SK-N-SH (cell line): Measurements from ENCODE around the gene KCNIP4. TPM values are rescaled to one million over a fixed set of nuclear protein-coding genes. Genes with fewer than 3 reads are reported as not detected.

ENCODE experiments used
- CTCF ChIA-PET: fragments of 300-600, 350-600 bp; formaldehyde crosslinking; extraction: SDS; loops from one replicate; lab custom pipeline; 2021; lab: Yijun Ruan, JAX
- POLR2A ChIA-PET: fragments of 350-600 bp; sonication (Branson Sonifier 250); formaldehyde crosslinking; extraction: SDS; loops from one replicate; lab custom pipeline; 2020; ENCODE audit warnings: antibody characterized with exemption, inconsistent platforms; lab: Yijun Ruan, JAX
- DNase-seq: peaks from one replicate; pipeline ENCODE4 v3.0.0; 2012
- H2AFZ ChIP-seq: fragments of 200-600 bp; sonication (generic); 2 replicates; pipeline ENCODE4 v1.8.1; 2016; ENCODE audit warnings: antibody characterized with exemption, mild to moderate bottlenecking, low read depth
- H3F3A ChIP-seq: fragments of 200-600 bp; sonication (generic); replicated peaks from 2 replicates; pipeline ENCODE3; 2016; ENCODE audit warnings: antibody characterized with exemption, mild to moderate bottlenecking; ENCODE audit not compliant: insufficient read depth
- H3K27ac ChIP-seq, 2 experiments: fragments of 200-500 bp in 1 of 2; fragments of 200-600 bp in 1 of 2; sonication (Bioruptor generic) in 1 of 2; sonication (generic), shearing (Covaris generic) in 1 of 2; 2 replicates each; pipeline versions ENCODE4 v1.5.1 to v1.6.1; 2014 to 2016; ENCODE audit warnings: low read depth in 2 of 2, inconsistent platforms in 1 of 2, low read length in 1 of 2, mild to moderate bottlenecking in 1 of 2, mixed read lengths in 1 of 2
- H3K27me3 ChIP-seq: fragments of 200-600 bp; sonication (generic), shearing (Covaris generic); 2 replicates; pipeline ENCODE4 v1.6.1; 2016; ENCODE audit warnings: mixed run types; ENCODE audit not compliant: insufficient read depth
- H3K36me3 ChIP-seq, 2 experiments: fragments of 200-500 bp in 1 of 2; fragments of 200-600 bp in 1 of 2; sonication (Bioruptor generic) in 1 of 2; sonication (generic) in 1 of 2; replicated peaks in 1 of 2; 2 replicates each; pipeline versions ENCODE3 to v1.5.1; 2014 to 2016; ENCODE audit warnings: low read length in 1 of 2, mild to moderate bottlenecking in 1 of 2; ENCODE audit not compliant: insufficient read depth in 2 of 2, control insufficient read depth in 1 of 2
- H3K4me1 ChIP-seq, 2 experiments: fragments of 200-500 bp in 1 of 2; fragments of 200-600 bp in 1 of 2; sonication (Bioruptor generic) in 1 of 2; sonication (generic), shearing (Covaris generic) in 1 of 2; 2 replicates each; pipeline versions ENCODE4 v1.5.1 to v1.6.1; 2014 to 2016; ENCODE audit warnings: low read depth in 1 of 2, low read length in 1 of 2, mixed run types in 1 of 2; ENCODE audit not compliant: insufficient read depth in 2 of 2, control insufficient read depth in 1 of 2
- H3K4me2 ChIP-seq: fragments of 200-600 bp; sonication (generic), shearing (Covaris generic); 2 replicates; pipeline ENCODE4 v1.6.1; 2017; ENCODE audit warnings: mixed run types
- H3K4me3 ChIP-seq, 2 experiments: fragments of 200-500 bp in 1 of 2; fragments of 200-600 bp in 1 of 2; sonication (Bioruptor generic) in 1 of 2; sonication (generic), shearing (Covaris generic) in 1 of 2; 2 replicates each; pipeline versions ENCODE4 v1.5.1 to v1.8.1; 2014 to 2016; ENCODE audit warnings: low read depth in 2 of 2, inconsistent platforms in 1 of 2, low read length in 1 of 2, mild to moderate bottlenecking in 1 of 2, mixed read lengths in 1 of 2, moderate library complexity in 1 of 2
- H3K79me2 ChIP-seq: fragments of 200-600 bp; sonication (generic); 2 replicates; pipeline ENCODE4 v1.8.1; 2017; ENCODE audit warnings: mild to moderate bottlenecking; ENCODE audit not compliant: insufficient read depth
- H3K9ac ChIP-seq: fragments of 200-600 bp; sonication (generic); 2 replicates; pipeline ENCODE4 v1.6.1; 2017; ENCODE audit warnings: mixed run types
- H3K9me2 ChIP-seq: fragments of 200-600 bp; sonication (generic); 2 replicates; pipeline ENCODE4 v1.6.1; 2017; ENCODE audit warnings: mixed run types
- H3K9me3 ChIP-seq: fragments of 200-600 bp; sonication (generic); 2 replicates; pipeline ENCODE4 v1.6.1; 2017; ENCODE audit warnings: mixed run types, mild to moderate bottlenecking, moderate library complexity
- H4K20me1 ChIP-seq: fragments of 200-600 bp; sonication (generic); 2 replicates; pipeline ENCODE4 v1.6.1; 2017; ENCODE audit warnings: mild to moderate bottlenecking, mixed run types; ENCODE audit not compliant: insufficient read depth
- ELF1 ChIP-seq: IDR thresholded peaks from 2 replicates; pipeline ENCODE4 v1.4.0; 2012
- FOSL2 ChIP-seq: IDR thresholded peaks from 2 replicates; pipeline ENCODE4 v1.4.0; 2012; ENCODE audit warnings: low read depth, mild to moderate bottlenecking, moderate library complexity, borderline replicate concordance
- GABPA ChIP-seq: IDR thresholded peaks from 2 replicates; pipeline ENCODE4 v1.4.0; 2012; ENCODE audit warnings: low read depth, mild to moderate bottlenecking
- GATA2 ChIP-seq: sonication (generic); formaldehyde crosslinking; IDR thresholded peaks from 2 replicates; pipeline ENCODE4 v1.5.0; 2020; ENCODE audit warnings: mild to moderate bottlenecking, missing genetic modification reagents
- JUND ChIP-seq: IDR thresholded peaks from 2 replicates; pipeline ENCODE4 v1.4.0; 2012
- MEF2A ChIP-seq: IDR thresholded peaks from 2 replicates; pipeline ENCODE4 v1.4.0; 2012; ENCODE audit warnings: low read depth, borderline replicate concordance
- MXI1 ChIP-seq: IDR thresholded peaks from 2 replicates; pipeline ENCODE4 v1.6.1; 2012; ENCODE audit warnings: mild to moderate bottlenecking, low read depth, low read length, improper control_type of control experiment
- NFIC ChIP-seq: IDR thresholded peaks from 2 replicates; pipeline ENCODE4 v1.4.0; 2012; ENCODE audit warnings: borderline replicate concordance
- NRF1 ChIP-seq: IDR thresholded peaks from 2 replicates; pipeline ENCODE4 v1.6.1; 2012; ENCODE audit warnings: low read depth, mild to moderate bottlenecking, low read length
- POLR2AphosphoS5 ChIP-seq: IDR thresholded peaks from 2 replicates; pipeline ENCODE4 v1.6.1; 2012; ENCODE audit warnings: low read depth, low read length
- RAD21 ChIP-seq: IDR thresholded peaks from 2 replicates; pipeline ENCODE4 v1.6.1; 2012; ENCODE audit warnings: mild to moderate bottlenecking, low read length
- REST ChIP-seq: IDR thresholded peaks from 2 replicates; pipeline ENCODE4 v1.6.1; 2012; ENCODE audit warnings: mild to moderate bottlenecking, low read depth, low read length, moderate library complexity
- RXRA ChIP-seq: IDR thresholded peaks from 2 replicates; pipeline ENCODE4 v1.4.0; 2012; ENCODE audit warnings: low read depth, mild to moderate bottlenecking, borderline replicate concordance
- SIN3A ChIP-seq: IDR thresholded peaks from 2 replicates; pipeline ENCODE4 v1.6.1; 2012; ENCODE audit warnings: low read depth, mild to moderate bottlenecking, low read length, moderate library complexity, borderline replicate concordance
- SMC3 ChIP-seq: IDR thresholded peaks from 2 replicates; pipeline ENCODE4 v1.6.1; 2012; ENCODE audit warnings: low read depth, low read length, improper control_type of control experiment
- TCF12 ChIP-seq: IDR thresholded peaks from 2 replicates; pipeline ENCODE4 v1.4.0; 2012
- WGBS: methylation state at CpG from one replicate; pipeline ENCODE4 v1.1.6; 2017; ENCODE audit warnings: low lambda C conversion rate; 5-methylcytosine and 5-hydroxymethylcytosine counted together
- polyA plus RNA-seq, 3 experiments: library from polyadenylated mRNA; depleted of rRNA; stranded (reverse); fragments of >200 nt; gene quantifications; 2 replicates each; pipeline ENCODE4 v1.2.3, GENCODE V29; 2012
- TF ChIP-seq, protein P1 (sequence below): IDR thresholded peaks from 2 replicates; pipeline ENCODE4; 2012
- TF ChIP-seq, protein P2 (sequence below): fragments of 150-350 bp; IDR thresholded peaks from 2 replicates; pipeline ENCODE4 v1.6.1; 2016; ENCODE audit warnings: mild to moderate bottlenecking, low read depth, low read length
- TF ChIP-seq, protein P3 (sequence below): IDR thresholded peaks from 2 replicates; pipeline ENCODE4 v1.4.0; 2012; ENCODE audit warnings: low read depth

Gene KCNIP4
- polyA plus RNA-seq, 1 of the 3 experiments (the other 2 are of a cell fraction): 0.18 TPM

DNA sequence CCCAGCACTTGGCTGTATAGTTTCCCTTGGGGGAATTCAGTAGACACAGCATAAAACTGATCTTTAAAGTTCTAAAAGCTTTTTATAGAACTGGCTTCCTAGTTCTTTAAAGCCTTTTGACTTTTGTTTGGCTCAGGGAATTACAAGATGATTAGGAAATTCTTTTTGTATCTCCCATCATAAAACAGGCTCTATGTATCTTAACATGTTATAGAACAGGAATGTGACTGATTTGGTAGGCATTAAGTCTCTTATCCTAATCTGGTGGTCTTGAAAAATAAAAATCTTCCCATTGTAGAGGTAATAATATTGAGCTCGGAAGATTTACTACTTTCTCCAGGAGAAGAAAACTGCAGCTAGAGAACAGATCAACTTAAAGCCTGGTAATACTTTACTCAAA lies 262.7 kb downstream of the KCNIP4 start:
- Histone ChIP-seq H3K27me3 (no peaks in the 10 kb centered on the region), H3K9me2 (no peaks in the 10 kb centered on the region), H3K9me3 (no peaks in the 10 kb centered on the region), H3K4me1 (peaks cover 0 to 2% of the 10 kb centered on the region in 2 experiments; a peak in 1 of 4 replicates), H3K4me3 (no peak overlapping the region), H3K9ac (no peak overlapping the region), H4K20me1 (no peaks in the 10 kb centered on the region), H3F3A (no peaks in the 10 kb centered on the region), H3K79me2 (no peaks in the 10 kb centered on the region), H3K36me3 (no peaks in the 10 kb centered on the region), H2AFZ (no peak overlapping the region), H3K4me2 (no peak overlapping the region), H3K27ac (no peak overlapping the region)
- DNase-seq: no peak
- CTCF ChIA-PET: interaction anchor here (0.9 kb wide), 1 partner anchor 79 kb away, joined by 3 read pairs; no protein-coding TSS in a partner anchor
- POLR2A ChIA-PET: no interaction called here
- no peak for TF ChIP-seq FOSL2
- TF ChIP-seq, protein P1, sequence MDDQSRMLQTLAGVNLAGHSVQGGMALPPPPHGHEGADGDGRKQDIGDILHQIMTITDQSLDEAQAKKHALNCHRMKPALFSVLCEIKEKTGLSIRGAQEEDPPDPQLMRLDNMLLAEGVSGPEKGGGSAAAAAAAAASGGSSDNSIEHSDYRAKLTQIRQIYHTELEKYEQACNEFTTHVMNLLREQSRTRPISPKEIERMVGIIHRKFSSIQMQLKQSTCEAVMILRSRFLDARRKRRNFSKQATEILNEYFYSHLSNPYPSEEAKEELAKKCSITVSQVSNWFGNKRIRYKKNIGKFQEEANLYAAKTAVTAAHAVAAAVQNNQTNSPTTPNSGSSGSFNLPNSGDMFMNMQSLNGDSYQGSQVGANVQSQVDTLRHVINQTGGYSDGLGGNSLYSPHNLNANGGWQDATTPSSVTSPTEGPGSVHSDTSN: no peak
- TF ChIP-seq, protein P2, sequence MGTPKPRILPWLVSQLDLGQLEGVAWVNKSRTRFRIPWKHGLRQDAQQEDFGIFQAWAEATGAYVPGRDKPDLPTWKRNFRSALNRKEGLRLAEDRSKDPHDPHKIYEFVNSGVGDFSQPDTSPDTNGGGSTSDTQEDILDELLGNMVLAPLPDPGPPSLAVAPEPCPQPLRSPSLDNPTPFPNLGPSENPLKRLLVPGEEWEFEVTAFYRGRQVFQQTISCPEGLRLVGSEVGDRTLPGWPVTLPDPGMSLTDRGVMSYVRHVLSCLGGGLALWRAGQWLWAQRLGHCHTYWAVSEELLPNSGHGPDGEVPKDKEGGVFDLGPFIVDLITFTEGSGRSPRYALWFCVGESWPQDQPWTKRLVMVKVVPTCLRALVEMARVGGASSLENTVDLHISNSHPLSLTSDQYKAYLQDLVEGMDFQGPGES: no peak
- no peak for TF ChIP-seq NFIC
- TF ChIP-seq GATA2 (CRISPR knock-in tag): no peak
- no peak for TF ChIP-seq TCF12
- TF ChIP-seq GABPA: no peak
- TF ChIP-seq SIN3A: no peak
- TF ChIP-seq ELF1: no peak
- TF ChIP-seq, protein P3, sequence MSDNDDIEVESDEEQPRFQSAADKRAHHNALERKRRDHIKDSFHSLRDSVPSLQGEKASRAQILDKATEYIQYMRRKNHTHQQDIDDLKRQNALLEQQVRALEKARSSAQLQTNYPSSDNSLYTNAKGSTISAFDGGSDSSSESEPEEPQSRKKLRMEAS: no peak
- no peak for TF ChIP-seq MXI1
- no peak for TF ChIP-seq REST
- TF ChIP-seq POLR2AphosphoS5: no peak
- TF ChIP-seq MEF2A: no peak
- TF ChIP-seq RXRA: no peak
- TF ChIP-seq JUND: no peak
- TF ChIP-seq RAD21: no peak
- no peak for TF ChIP-seq NRF1
- TF ChIP-seq SMC3: no peak
- WGBS: 50% methylated on average over 1 of the region's 1 CpG
